HG02623 (cell line): ENCODE data around the gene RPS14.

Source experiments
- ATAC-seq: cut with Tn5 transposase; IDR thresholded peaks from one replicate; pipeline ENCODE4 v1.9.1; 2021; ENCODE audit warnings: moderate library complexity; ENCODE audit not compliant: unreplicated experiment

The RPS14 gene

DNA sequence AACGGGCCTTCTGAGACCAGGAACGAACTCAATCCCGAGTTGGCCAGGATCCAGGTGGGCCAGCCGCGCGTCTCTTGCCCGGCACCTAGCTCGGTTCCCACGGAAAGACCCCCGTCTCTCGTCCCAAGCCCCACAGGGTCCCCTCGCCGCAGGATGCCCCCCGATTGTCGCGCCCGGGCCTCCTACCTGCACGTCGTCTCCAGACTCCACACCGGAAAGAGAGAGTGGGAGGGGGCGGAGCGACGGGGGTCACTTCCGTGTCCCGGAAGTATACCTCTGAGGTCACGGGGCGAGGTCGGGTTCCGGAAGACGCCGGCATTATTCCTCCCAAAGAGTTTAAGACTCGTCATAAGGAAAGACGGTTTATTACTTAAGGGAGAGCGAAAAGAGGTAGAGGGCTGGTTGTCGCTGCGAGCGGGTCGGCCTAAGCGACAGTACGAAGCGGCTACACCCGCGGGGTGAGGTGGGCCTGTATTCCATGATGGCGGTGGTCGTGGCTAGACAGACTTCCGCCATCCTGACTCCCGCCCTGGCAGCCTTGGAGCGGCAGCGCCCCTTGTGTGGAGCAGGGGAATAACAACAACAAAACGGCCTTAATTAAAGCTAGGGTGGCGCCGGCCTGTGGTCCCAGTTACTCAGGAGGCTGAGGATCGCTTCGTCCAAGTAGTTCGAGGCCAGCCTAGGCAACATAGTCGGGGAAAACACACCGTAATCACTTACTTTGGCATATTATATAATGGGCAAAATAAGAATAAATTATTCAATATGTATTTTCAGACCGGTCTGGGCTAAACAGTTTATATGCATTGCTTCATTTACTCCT is at the start of gene RPS14:
Gene RPS14, minus strand, starts transcription at position 223 of the 823 bp plus-strand sequence. CDS start 2,006 bp downstream, outside the sequence.
- ATAC-seq: peak; percentile 90

DNA sequence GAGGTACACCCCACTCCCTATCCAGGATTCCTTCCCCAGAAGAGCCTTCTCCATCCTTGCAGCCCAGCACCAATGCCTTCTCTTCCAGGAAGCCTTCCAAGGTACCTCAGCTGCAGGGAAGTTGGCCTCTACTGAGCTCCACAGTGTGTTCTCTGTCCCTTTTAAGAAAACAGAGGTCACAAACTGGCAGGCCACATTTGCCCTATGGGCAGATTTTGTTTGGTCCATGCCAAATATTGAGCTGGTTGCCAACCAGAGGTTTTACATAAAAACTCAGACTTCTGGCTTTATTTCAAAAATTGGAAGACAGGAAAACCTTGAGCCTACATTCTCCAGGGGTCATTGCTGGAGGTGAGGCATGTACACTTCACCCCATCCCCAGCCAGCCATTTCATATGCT is 49.4 kb upstream of the RPS14 start:
- no peak for ATAC-seq

DNA sequence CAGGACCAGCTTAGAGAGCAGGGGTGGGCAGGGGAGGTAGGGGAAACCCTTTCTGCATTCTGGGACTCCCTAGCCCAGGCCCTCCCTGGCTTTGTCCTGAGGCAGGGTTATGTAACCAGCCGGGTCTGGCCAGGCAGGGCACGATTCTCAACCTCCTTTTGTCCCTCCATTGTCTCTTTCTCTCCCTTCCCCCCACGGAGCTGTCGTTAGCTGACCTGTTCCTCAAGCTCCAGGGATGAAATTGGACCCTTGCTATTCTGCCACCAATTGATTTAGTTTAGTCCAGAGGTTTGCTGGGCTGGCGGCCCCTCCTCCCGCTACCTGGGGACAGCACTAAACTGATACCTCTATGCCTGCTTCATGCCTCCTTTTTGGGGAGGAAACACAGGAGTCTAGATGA is 49.0 kb upstream of the RPS14 start:
- no peak for ATAC-seq

DNA sequence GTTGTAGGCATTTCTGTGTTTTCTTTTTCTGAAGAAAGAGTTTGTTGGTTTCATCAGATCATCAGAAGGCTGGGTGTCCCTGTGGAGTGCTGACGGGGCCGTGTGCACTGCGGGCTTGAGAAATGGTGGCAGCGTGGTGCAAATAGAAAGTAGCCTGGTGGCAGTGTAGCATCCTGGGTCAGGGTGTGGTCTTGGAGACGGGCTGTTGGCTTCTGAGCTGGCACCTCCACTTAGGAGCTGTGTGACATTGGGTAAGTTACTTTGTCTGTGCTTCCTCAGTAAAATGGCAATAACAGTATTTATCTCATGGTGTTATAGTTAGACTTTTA is 48.4 kb upstream of the RPS14 start:
- no peak for ATAC-seq

DNA sequence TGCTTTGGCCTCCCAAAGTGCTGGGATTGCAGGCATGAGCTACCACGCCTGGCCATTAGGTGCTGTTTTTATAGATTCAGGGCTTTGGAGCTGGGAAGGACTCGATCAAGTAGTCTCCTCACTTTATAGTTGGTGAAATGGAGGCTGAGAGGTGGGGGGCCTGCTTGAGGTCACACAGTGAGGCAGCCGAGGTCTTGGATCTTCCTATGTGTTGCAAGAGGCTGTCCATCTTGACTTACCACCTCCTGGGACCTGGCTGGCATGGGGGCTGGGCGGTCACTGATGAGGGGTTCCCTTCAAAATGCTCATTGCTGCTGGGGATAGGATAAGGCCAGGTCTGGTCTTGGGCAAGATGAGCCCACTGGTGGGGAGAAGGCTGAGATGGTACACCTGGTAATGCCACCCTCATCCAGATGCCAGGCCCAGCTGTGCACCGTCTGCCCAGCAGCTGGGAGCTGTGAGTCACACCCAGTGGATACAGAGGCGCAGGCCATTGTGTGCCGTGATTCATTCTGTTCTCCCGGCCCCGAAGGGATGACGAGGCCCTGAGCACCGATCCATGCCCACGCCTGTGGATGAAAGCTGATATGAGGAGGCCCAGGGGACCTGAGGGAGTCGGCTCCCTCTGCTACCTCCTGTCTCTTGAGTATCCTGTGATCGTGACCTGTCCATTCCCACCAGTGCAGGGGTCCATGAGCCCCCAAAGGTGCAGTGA is 47.9 kb upstream of the RPS14 start:
- ATAC-seq: no peak

DNA sequence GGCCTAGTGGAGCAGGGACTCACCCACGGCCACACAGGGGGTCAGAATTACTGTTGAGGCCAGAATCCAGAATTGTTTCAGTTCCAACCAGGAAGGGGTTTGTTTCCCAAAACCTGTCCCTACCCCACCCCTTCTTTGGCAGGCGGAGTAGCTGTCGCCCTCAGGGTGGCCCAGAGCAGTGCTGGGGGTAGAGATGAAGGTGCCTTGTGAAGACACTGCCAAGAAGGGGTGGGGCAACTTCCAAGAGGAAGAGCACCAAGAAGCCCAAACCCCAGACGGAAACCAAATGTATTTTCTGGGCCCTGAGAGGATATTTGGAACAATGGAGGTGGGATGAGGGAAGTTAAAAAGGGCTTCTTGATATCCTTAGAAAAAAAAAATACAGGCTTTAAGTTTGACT is 47.0 kb upstream of the RPS14 start:
- no peak for ATAC-seq

DNA sequence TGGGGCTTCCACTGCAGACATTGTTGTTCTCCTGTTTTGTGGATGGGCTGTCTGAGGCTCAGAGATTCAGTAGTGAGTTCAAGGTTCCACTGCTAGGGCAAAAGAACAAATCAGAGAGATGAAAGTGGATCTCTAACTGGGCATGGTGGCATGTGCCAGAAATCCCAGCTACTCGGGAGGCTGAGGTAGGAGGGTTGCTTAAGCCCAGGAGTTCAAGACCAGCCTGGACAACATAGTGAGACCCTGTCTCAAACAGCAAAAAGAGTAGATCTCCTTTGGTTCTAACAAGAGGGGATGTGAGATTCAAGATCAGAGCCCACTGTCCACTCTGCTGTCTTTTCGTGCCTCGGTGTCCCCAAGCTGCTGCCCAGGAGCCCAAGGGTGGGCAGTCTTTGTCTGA is 46.6 kb upstream of the RPS14 start:
- no peak for ATAC-seq

DNA sequence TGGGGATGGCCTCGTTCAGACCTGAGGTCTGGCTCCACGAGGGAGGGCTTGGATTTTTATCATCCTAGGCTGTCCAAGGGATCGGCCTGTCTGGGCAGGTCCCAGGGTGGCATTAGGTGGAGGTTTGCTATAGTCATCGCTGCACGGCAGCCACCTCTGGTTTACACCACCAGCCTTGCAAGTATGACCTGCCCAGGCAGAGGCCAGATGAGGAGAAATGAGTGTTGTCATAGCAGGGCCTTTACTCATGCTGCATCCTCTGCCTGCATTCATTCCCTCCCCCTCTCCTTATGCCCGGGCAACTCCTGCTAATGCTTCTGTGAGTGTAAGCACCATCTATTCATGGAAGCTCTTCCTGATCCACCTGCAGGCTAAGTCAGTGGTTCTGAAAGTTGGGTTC is 43.1 kb upstream of the RPS14 start:
- ATAC-seq: no peak

DNA sequence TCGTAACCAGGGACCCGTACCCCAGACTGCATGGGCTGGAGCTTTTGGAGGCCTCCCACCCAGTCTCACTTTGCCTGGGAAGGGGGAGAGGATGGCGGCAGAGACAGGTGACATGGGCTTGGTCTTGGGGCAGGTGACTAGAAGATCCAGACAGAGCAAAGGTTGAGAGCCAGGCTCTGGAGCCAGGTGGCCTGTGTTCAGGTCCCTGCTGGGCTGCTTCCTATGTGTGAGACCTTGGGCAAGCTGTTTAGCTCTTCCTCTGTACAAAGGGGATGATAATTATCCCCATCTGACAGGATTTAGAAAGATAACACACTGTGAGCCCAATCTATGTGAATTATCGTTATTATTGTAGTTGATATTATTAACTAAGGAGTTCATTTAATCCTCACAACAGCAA is 42.3 kb upstream of the RPS14 start:
- no peak for ATAC-seq

DNA sequence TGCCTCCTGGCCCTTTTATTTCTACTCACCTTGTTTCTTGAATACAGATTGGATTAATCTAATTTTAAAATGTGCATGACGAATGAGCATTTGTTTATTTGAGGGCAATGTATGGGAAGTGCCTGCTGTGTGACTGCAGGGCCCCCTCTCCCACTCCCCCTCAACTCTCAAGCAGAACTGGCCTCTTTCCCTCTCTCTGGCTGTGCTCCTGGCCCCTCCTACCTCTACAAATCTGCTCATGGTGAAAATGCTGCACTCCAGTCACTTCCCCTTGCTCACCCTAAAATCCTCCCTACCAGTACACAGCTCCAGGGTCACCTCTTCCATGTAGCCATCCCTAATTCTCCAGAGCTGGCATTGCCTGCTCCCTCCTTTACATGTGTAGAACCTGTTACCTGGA is 41.2 kb upstream of the RPS14 start:
- no peak for ATAC-seq

DNA sequence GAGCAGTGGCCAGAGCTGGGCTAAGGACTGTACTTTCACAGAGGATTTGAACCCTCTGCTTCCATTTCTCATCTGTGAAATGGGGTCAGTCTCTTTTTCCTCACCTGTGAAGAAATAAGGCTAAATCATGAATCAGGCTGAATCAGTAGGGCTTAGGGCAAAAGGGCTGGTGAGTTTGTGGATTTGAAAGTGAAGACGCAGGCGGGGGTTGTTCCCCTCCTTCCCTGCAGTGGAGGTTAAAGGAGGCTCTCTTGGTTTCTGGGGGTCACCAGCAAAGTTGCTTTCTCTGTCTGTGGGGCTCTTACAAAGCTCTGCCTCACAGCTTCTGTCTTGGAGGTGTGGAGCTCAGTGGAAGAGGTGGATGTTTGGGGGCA is 40.7 kb upstream of the RPS14 start:
- no peak for ATAC-seq

DNA sequence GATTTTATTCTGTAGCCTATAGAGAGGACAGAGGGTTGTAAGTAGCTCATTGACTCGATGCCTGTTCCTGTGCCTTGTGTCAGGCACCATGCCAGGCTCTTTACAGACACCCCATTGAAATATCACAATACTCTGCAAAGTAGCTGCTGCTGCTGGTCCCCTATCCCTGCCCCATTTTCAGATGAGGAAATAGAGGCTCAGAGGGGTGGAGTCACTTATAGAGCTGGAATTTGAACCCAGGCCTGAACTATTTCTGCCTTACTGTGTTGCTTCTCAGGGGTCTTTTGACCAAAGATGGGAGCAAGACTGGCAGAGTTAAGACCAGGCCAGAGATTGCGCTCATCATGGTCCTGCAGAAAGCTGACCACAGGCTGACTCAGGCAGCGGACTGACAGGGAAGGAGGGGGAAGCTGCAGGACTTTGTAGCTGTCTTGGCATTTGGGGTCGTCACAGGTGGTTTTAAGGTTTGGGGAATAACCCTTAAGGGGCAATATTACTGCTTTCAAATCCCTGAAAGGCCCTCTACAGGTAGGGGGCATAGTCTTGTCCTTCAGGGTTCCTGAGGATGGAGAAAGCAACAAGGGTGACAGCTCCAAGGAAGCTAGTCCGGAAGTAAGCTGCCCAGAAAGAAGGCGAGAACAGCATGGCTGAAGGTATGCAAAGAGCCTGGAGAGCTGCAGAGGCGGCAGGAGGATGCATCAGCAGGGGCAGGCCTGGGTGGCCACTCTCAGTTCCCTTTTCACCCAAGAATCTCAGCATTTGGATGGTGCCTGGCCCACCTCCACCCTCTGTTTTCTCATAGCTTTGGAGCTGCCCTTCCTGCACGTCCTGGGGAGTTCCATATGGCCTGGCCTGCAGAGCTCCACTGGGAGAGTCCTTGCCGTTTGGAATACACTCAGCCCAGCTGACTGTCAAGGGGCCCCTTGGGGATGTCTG is 40.1 kb upstream of the RPS14 start:
- ATAC-seq: peak; percentile 88

DNA sequence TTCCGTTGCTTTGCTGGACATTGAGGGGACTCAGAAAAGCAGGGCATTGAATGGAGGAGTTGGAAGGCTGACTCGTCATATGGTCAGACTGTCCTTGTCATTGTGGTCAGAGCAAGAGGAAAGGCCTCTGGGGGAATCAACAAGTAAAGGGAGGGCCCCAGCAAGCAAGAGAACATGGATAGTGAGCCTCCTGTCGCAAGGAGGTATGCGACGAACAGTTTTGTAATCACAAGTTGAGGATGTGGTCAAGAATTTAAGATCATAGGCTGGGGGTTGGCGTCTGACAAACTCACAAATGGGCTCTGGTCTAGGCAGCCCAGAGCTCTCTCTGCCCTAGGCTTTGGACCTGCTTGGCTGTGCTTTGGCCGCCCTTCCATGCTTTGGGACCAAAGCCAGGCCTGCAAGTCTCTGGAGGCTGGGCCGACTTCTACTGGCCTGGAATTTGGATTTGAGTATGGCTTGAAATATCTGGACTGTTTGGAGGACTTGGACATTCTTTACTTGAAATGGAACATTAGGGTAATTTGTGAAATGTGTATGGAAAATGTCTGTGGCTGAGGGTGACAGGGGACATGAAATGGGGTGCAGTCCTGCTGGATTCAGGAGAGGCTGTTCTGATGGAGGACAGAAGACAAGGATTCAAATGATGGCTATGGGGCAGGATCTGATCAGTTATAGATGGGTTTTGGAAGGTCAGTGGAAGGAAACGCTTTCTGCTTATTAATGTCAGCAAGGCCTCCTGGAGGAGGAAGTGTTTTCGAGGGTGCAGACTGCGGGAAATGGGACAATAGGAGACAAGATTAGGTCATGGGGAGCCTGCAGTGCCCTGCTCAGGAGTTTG is 39.2 kb upstream of the RPS14 start:
- no peak for ATAC-seq

DNA sequence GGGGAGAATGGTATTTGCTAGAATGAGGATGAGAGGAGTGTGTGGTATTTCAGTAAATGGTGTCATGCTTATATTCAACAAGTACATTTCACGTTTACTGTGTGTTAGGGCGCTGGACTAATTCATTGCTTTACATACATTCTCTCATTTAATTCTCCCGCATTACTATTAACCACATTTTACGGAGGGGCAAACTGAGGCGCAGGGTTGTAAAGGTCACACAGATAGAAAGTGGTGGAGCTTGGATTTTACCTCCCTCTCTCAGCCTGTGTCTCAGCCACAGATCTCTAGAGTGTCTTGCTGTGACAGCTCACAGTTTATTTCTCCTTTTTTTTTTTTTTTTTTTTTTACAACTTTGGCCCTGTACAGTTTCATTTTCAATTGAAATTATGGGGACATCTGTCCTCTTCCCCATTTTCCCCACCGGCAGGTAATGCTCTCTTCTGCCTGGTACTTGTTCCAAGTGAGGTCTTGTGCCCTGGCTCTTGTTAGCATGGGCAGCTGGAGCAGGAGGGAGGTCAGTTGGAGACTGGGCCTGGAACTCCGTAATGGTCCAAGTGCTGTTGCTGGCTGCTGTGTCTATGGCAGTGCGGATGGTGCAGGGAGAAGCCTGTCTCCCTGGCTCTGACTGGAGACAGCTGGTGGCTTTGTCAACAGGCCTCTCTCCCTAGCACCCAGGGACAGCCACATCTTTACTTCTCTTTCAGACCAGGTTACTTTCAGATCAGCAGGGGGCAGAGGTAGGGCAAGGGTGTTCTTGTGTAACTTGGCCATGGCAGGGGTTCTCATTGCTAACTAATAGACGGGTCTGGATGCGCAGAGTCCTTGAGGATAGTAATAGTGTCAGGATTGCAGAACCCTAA is 37.9 kb upstream of the RPS14 start:
- ATAC-seq: no peak

DNA sequence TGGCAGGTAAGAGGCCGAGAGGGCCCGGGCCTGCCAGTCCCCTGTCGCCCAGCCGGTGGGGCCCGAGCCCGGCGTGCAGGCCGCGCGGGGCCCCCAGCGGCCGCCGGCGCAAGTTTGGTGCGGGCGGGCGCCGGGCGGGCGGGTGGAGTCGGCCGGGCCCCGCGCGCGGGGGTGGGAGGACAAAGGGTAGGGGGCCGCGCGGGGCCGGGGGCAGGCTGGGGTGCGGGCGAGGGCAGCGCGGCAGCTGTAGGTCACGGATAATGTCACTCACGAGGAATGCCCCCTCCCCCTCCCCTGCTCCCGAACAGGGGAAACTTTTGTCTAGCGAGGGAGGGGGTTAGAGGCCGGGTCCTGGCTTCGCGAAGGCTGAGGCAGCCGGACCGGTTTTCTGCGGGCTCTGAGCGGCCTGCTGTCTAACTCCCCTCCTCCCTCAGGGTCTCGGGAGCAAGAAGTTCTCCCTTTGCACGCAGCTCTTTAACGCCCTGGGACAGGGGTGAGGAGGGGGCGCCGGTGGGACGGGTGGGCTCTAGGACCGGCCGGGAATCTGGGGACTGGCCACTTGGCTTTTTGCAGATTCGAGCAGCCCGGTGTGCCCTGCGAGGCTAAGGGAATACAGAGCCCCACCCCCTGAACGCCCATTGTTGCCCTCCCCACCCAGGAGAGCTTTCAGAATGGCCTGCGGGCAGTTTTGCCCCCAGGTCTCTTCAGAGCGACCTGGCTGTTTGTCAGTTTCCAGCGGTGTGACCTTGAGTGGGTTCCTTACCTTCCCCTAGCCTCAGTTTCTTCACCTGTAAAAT is 37.1 kb upstream of the RPS14 start:
- ATAC-seq: no peak

DNA sequence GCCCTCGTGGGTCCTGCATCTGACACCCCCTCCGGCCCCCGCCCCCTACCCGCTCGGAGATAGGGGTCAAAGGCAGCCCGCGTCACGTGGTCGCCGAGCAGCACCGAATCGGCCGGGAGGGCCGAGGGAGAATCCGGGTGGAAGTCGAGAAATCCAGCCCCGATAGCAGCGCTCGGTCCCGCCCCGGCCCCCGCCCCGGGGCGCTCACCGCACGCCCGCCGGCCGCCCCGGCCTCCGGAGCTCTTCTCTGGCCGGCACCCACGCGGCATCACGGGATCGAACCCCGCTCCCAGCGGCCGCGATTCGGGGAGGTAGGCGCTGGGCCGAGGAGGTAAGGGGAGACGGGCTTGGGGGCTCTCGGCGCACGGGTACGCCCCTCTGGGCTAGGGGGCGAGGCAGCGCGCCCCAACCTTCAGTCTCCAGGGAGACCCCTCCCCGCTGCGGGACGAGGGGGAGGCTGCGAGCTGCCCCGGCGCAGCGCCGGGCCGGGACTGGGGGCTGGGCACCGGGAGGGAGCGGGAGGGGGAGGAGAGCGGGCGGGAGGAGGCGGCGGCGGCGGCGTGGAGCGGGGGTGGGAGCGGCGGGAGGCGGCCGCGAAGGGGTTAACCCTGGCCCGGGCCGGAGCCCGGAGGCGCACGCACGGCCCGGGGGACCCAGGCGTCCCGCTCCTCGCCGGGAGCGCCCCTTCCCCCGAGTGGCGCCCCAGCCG is 36.3 kb upstream of the RPS14 start:
- no peak for ATAC-seq

DNA sequence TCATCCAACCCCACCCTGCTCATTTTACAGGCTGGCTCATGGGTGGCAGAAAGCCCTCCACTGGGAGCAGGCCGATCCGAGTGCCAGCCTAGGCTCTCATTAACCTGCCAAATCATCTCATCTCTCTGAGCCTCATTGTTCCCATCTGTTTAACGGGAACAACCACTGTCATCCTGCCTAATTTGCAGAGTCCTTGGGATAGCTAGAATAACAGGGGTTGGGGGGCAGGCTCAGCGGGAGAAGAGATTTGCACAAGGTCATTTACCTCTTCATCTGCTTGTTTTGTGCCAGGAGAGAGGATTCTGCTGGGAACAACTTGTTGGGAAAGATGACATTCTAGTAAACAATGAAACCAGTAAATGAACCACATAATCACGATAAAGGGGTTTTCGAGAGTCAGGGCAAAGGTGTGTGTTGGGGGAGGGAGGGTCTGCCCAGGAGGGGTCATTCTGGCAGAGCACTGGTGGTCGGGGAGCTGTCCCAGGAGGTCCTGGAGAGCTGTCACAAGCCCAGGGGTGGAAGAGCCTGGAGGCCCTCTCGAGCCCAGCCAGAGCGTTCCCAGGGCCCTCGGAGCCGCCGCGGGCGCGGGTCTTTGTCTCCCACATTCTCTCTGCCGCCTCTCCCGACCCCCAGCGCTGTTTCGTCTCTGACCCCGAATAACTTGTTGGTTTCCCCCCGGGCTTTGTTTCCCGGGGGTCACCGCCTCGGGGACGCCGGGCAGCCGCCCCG is 35.6 kb upstream of the RPS14 start:
- ATAC-seq: no peak

DNA sequence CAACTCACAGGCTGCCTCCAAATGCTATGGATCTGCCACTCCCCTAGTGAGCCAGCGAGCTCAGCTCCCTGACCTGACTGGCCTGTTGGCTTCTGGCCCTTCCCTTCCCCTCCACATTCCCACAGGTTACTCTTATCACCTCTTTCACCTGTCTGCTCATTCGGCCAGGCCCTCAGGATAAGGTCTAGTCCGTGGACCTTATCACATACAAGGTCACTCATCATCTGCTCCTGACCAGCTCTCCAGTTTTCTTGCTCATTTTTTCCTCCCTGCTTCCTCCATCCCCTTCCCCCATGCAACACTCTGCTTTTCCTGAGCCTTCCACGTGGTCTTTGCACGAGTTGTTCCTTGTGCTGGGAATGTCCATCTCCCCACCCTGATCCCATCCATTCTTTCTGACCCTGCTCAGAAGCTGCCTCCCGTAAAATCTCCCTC is 32.5 kb upstream of the RPS14 start:
- ATAC-seq: no peak
